SU-DHL-6 (cell line): ENCODE results near the gene EN2.

Experiments used
- H2AFZ ChIP-seq: fragments of 200-600 bp; sonication (generic); 2 replicates; pipeline ENCODE4 v1.6.1; 2014; ENCODE audit warnings: low read depth, mild to moderate bottlenecking, moderate library complexity, mixed read lengths, antibody characterized with exemption, low read length; ENCODE audit not compliant: severe bottlenecking
- H3F3A ChIP-seq: fragments of 200-600 bp; shearing (Covaris generic); 2 replicates; pipeline ENCODE4 v1.6.0; 2016; ENCODE audit warnings: antibody characterized with exemption, mild to moderate bottlenecking; ENCODE audit not compliant: insufficient read depth
- H3K27ac ChIP-seq: fragments of 200-600 bp; sonication (generic); 2 replicates; pipeline ENCODE4 v1.5.1; 2016; ENCODE audit warnings: low read depth, mild to moderate bottlenecking, low read length, moderate library complexity, mixed read lengths
- H3K27me3 ChIP-seq: fragments of 200-600 bp; sonication (generic), shearing (Covaris generic); 2 replicates; pipeline ENCODE4 v1.6.0; 2014; ENCODE audit warnings: mild to moderate bottlenecking, low read length
- H3K36me3 ChIP-seq: fragments of 200-600 bp; sonication (generic); 2 replicates; pipeline ENCODE4 v1.6.1; 2014; ENCODE audit warnings: mild to moderate bottlenecking, low read length, mixed read lengths
- H3K4me2 ChIP-seq: fragments of 300-600, 200-600 bp; shearing (Covaris generic), sonication (generic); 2 replicates; pipeline ENCODE4 v1.6.0; 2014; ENCODE audit warnings: low read length, low read depth, mild to moderate bottlenecking; ENCODE audit not compliant: poor library complexity, severe bottlenecking
- H3K4me3 ChIP-seq: fragments of 200-600 bp; sonication (generic); 2 replicates; pipeline ENCODE4 v1.5.1; 2014; ENCODE audit warnings: antibody characterized with exemption, low read length, mild to moderate bottlenecking, mixed read lengths; ENCODE audit not compliant: insufficient read depth, poor library complexity, severe bottlenecking
- H3K79me2 ChIP-seq: fragments of 200-600 bp; sonication (generic); 2 replicates; pipeline ENCODE4 v1.6.1; 2014; ENCODE audit warnings: mild to moderate bottlenecking, low read length, moderate library complexity; ENCODE audit not compliant: insufficient read depth
- H3K9ac ChIP-seq: fragments of 200-600 bp; sonication (generic); 2 replicates; pipeline ENCODE4 v1.7.0; 2014; ENCODE audit warnings: mild to moderate bottlenecking, low read length
- H3K9me2 ChIP-seq: fragments of 200-600 bp; sonication (generic); replicated peaks from 2 replicates; pipeline ENCODE4 v1.6.1; 2014; ENCODE audit warnings: low read length; ENCODE audit not compliant: insufficient read depth
- H3K9me3 ChIP-seq: fragments of 200-600 bp; sonication (generic); 2 replicates; pipeline ENCODE4 v1.6.1; 2014; ENCODE audit warnings: low read length, mixed read lengths; ENCODE audit not compliant: insufficient read depth
- H4K20me1 ChIP-seq: fragments of 200-600 bp; sonication (generic); 2 replicates; pipeline ENCODE4 v1.6.1; 2014; ENCODE audit warnings: low read depth, mild to moderate bottlenecking, antibody characterized with exemption, low read length, moderate library complexity, mixed read lengths
- CTCF ChIP-seq: fragments of 200-600 bp; sonication (generic); IDR thresholded peaks from one replicate; pipeline ENCODE4 v1.5.1; 2017; ENCODE audit warnings: antibody characterized with exemption, mild to moderate bottlenecking, low read length, moderate library complexity; ENCODE audit not compliant: insufficient read depth, poor library complexity, severe bottlenecking
- EZH2phosphoT487 ChIP-seq: fragments of 200-600 bp; sonication (generic), shearing (Covaris generic); conservative IDR thresholded peaks from 2 replicates; pipeline ENCODE4 v1.6.1; 2018; ENCODE audit warnings: mild to moderate bottlenecking, antibody characterized with exemption, low read length, moderate library complexity, mixed read lengths

The EN2 gene

DNA sequence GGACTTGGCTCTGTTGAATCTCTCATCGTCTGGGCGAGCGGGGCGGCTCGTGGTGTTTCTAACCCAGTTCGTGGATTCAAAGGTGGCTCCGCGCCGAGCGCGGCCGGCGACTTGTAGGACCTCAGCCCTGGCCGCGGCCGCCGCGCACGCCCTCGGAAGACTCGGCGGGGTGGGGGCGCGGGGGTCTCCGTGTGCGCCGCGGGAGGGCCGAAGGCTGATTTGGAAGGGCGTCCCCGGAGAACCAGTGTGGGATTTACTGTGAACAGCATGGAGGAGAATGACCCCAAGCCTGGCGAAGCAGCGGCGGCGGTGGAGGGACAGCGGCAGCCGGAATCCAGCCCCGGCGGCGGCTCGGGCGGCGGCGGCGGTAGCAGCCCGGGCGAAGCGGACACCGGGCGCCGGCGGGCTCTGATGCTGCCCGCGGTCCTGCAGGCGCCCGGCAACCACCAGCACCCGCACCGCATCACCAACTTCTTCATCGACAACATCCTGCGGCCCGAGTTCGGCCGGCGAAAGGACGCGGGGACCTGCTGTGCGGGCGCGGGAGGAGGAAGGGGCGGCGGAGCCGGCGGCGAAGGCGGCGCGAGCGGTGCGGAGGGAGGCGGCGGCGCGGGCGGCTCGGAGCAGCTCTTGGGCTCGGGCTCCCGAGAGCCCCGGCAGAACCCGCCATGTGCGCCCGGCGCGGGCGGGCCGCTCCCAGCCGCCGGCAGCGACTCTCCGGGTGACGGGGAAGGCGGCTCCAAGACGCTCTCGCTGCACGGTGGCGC is at the start of gene EN2:
Gene EN2 (plus strand): TSS at position 19 of the 767 bp plus-strand sequence. CDS start 249 bp downstream, at position 268.
- H3K4me2 ChIP-seq, result no peak within 1 kb of the TSS
- no peak within 1 kb of the TSS for H3K9ac ChIP-seq
- H2AFZ ChIP-seq, result no peak within 1 kb of the TSS
- no peaks in the 10 kb centered on the region for H3F3A ChIP-seq
- H3K9me3 ChIP-seq, result no peaks in the 10 kb centered on the region
- H3K4me3 ChIP-seq, result no peak within 1 kb of the TSS
- H3K27me3 ChIP-seq, result no peaks in the 10 kb centered on the region
- H3K79me2 ChIP-seq, result no peaks in the 10 kb centered on the region
- H3K9me2 ChIP-seq, result no peaks in the 10 kb centered on the region
- no peaks in the 10 kb centered on the region for H4K20me1 ChIP-seq
- TF ChIP-seq CTCF (no peak), EZH2phosphoT487 (no peak)
- no peaks in the 10 kb centered on the region for H3K36me3 ChIP-seq
- H3K27ac ChIP-seq, result no peak within 1 kb of the TSS

DNA sequence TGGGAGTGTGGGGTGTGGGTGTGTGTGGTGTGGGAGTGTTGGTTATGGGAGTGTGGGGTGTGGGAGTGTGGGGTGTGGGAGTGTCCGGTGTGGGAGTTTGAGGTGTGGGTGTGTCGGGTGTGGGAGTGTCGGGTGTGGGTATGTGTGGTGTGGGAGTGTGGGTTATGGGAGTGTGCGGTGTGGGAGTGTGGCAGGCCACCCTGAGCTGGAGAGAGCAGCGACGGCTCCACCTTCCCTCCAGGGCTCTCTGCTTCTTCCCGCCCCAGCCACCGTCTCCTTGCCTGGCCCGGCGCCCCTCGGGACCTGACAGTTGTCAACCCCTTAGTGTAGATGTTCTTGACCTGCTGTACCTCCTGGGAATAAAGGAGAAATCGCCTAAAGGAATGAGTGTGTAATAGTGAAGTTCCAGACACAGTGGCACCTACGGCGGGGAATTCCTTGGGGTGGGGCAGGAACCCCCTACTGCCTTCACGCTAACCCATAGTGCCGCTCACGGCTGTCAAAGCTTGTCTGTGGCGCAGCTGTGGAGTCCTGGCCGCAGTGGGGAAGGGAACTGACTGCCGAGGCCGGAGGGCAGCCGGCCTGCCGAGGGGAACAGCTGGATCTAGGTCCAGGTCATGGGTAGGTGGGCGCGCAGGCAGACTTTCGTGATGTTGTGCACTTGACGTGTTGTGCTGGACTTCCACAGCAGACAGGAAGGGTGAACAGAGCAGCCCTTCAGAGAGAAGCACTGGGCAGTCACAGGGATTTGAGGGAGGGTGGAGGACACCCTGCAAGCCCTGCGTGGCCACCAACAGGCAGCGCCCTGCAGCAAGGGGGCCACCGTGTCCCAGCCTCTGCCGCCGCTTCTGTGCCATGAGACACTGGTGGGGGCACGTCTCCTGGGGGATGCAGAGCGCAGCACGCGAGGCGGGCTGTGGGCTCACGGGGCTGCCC is 49.0 kb upstream of the EN2 start:
- H3K9me3 ChIP-seq, result no peaks in the 10 kb centered on the region
- no peak overlapping the region for H3K9ac ChIP-seq
- H3K79me2 ChIP-seq, result no peaks in the 10 kb centered on the region
- no peak overlapping the region for H3K27ac ChIP-seq
- no peaks in the 10 kb centered on the region for H3K36me3 ChIP-seq
- H3F3A ChIP-seq, result no peaks in the 10 kb centered on the region
- no peaks in the 10 kb centered on the region for H3K27me3 ChIP-seq
- no peaks in the 10 kb centered on the region for H3K9me2 ChIP-seq
- H4K20me1 ChIP-seq, result no peaks in the 10 kb centered on the region
- TF ChIP-seq EZH2phosphoT487 (no peak), CTCF (no peak)
- no peak overlapping the region for H3K4me3 ChIP-seq
- H2AFZ ChIP-seq, result no peak overlapping the region
- H3K4me2 ChIP-seq, result no peak overlapping the region

GRCh38 chr7:155409980-155410379 is 47.9 kb upstream of the EN2 start:
- Histone ChIP-seq H3K4me2 (no peak overlapping the region), H3K27ac (no peak overlapping the region), H3F3A (no peaks in the 10 kb centered on the region), H3K9ac (no peak overlapping the region), H3K9me2 (no peaks in the 10 kb centered on the region), H3K4me3 (no peak overlapping the region), H3K36me3 (no peaks in the 10 kb centered on the region), H3K79me2 (no peaks in the 10 kb centered on the region), H4K20me1 (no peaks in the 10 kb centered on the region), H2AFZ (no peak overlapping the region), H3K9me3 (no peaks in the 10 kb centered on the region), H3K27me3 (no peaks in the 10 kb centered on the region)
- TF ChIP-seq EZH2phosphoT487 (no peak), CTCF (no peak)
